Smooth muscle cell (in vitro differentiated cells): ENCODE data around the gene RPS6KA2. TPM values are rescaled to one million over a fixed set of nuclear protein-coding genes. Genes with fewer than 3 reads are reported as not detected.

Experiments used
- DNase-seq: peaks from one replicate; lab custom pipeline; 2025; ENCODE audit not compliant: unreplicated experiment; lab: John Stamatoyannopoulos, UW
- H2AFZ ChIP-seq: fragments of 200-600 bp; sonication (generic); 2 replicates; pipeline ENCODE4 v1.6.0; 2016; ENCODE audit warnings: antibody characterized with exemption, low read depth, mild to moderate bottlenecking
- H3F3A ChIP-seq: fragments of 200-600 bp; sonication (generic); 2 replicates; pipeline ENCODE4 v1.6.0; 2017; ENCODE audit warnings: antibody characterized with exemption, low read depth
- H3K27ac ChIP-seq: fragments of 200-600 bp; sonication (generic); 2 replicates; pipeline ENCODE4 v1.5.1; 2016; ENCODE audit warnings: low read depth, mild to moderate bottlenecking
- H3K27me3 ChIP-seq: fragments of 200-600 bp; sonication (generic); 2 replicates; pipeline ENCODE4 v1.6.1; 2016; ENCODE audit warnings: low read depth, mild to moderate bottlenecking
- H3K36me3 ChIP-seq: fragments of 200-600 bp; sonication (generic); 2 replicates; pipeline ENCODE4 v1.5.1; 2016; ENCODE audit warnings: low read depth
- H3K4me1 ChIP-seq: fragments of 200-600 bp; sonication (generic); 2 replicates; pipeline ENCODE4 v1.5.1; 2016; ENCODE audit warnings: low read depth
- H3K4me2 ChIP-seq: fragments of 200-600 bp; sonication (generic); 2 replicates; pipeline ENCODE4 v1.6.0; 2016; ENCODE audit warnings: mild to moderate bottlenecking
- H3K4me3 ChIP-seq: fragments of 200-600 bp; sonication (generic); 2 replicates; pipeline ENCODE4 v1.5.1; 2016; ENCODE audit warnings: mild to moderate bottlenecking
- H3K79me2 ChIP-seq: fragments of 200-600 bp; sonication (generic); 2 replicates; pipeline ENCODE4 v1.6.0; 2016; ENCODE audit warnings: low read depth, mild to moderate bottlenecking
- H3K9ac ChIP-seq: fragments of 200-600 bp; sonication (generic); 2 replicates; pipeline ENCODE4 v1.6.0; 2016; ENCODE audit warnings: low read depth
- H3K9me3 ChIP-seq: fragments of 200-600 bp; sonication (generic); replicated peaks from 2 replicates; pipeline ENCODE4 v1.5.1; 2016; ENCODE audit warnings: low read depth
- H4K20me1 ChIP-seq: fragments of 200-600 bp; sonication (generic); 2 replicates; pipeline ENCODE4 v1.6.0; 2016; ENCODE audit warnings: low read depth
- CTCF ChIP-seq: fragments of 200-600 bp; sonication (generic); IDR thresholded peaks from 2 replicates; pipeline ENCODE4 v1.5.1; 2017; ENCODE audit warnings: borderline replicate concordance, mild to moderate bottlenecking, antibody characterized with exemption; ENCODE audit not compliant: insufficient read depth, poor library complexity, severe bottlenecking
- WGBS: methylation state at CpG from one replicate; pipeline ENCODE4 v1.1.7; 2016; ENCODE audit warnings: low lambda C conversion rate; 5-methylcytosine and 5-hydroxymethylcytosine counted together
- polyA plus RNA-seq: library from polyadenylated mRNA; unstranded; fragments of >200 nt; fragmentation: Nextera tagmentation; extraction: Ambion mirVana; gene quantifications from 2 replicates; pipeline ENCODE4 v1.2.1, GENCODE V29; 2016
- total RNA-seq: library from RNA; depleted of rRNA; stranded (reverse); fragments of >200 nt; gene quantifications from 2 replicates; pipeline ENCODE4 v1.2.3, GENCODE V29; 2014

The RPS6KA2 gene
- total and polyA plus RNA-seq, 2 experiments from 2014 or later = 7.8 to 10.4 TPM

DNA sequence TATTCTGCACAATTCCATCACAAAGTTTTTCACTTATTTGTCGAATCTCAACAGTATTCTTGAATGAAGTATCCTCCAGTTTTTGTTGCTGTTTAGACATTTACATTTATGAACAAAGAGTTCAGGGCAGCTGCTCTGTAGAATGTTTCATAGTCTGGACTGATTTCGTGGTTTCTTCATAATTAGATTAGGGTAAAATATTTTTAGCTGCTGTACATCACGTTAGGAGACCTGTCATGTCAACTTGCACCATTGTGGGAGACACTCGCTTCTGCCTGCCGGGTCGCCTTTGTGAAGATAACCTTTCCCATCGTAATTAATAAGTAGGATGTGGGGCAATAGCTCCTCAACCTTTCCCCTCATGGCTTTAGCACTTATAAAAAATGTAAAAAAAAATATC lies 27.5 kb upstream of the RPS6KA2 start:
- WGBS = 83% methylated on average over 7 of the region's 7 CpGs

GRCh38 chr6:166653639-166653941 lies 26.5 kb upstream of the RPS6KA2 start:
- Histone ChIP-seq H2AFZ (no peak overlapping the region), H4K20me1 (no peaks in the 10 kb centered on the region), H3K9ac (no peak overlapping the region), H3K36me3 (no peaks in the 10 kb centered on the region), H3K79me2 (no peaks in the 10 kb centered on the region), H3F3A (no peaks in the 10 kb centered on the region), H3K27ac (no peak overlapping the region), H3K4me3 (no peak overlapping the region), H3K9me3 (no peaks in the 10 kb centered on the region), H3K4me2 (no peak overlapping the region), H3K4me1 (peaks cover 18% of the 10 kb centered on the region), H3K27me3 (peaks cover 44% of the 10 kb centered on the region)
- no peak for DNase-seq
- 93% methylated on average over 4 of the region's 4 CpGs for WGBS
- TF ChIP-seq CTCF = no peak

More for the DNA sequence above, 27.5 kb upstream of the RPS6KA2 start:
- H3K27me3 ChIP-seq = peaks cover 44% of the 10 kb centered on the region
- peaks cover 18% of the 10 kb centered on the region for H3K4me1 ChIP-seq
- no peak overlapping the region for H3K4me3 ChIP-seq
- H3K4me2 ChIP-seq = no peak overlapping the region
- H3F3A ChIP-seq = no peaks in the 10 kb centered on the region
- DNase-seq = no peak
- no peak overlapping the region for H2AFZ ChIP-seq
- no peaks in the 10 kb centered on the region for H3K9me3 ChIP-seq
- H3K79me2 ChIP-seq = no peaks in the 10 kb centered on the region
- H4K20me1 ChIP-seq = no peaks in the 10 kb centered on the region
- no peak for TF ChIP-seq CTCF
- no peaks in the 10 kb centered on the region for H3K36me3 ChIP-seq
- H3K27ac ChIP-seq = no peak overlapping the region
- H3K9ac ChIP-seq = no peak overlapping the region

DNA sequence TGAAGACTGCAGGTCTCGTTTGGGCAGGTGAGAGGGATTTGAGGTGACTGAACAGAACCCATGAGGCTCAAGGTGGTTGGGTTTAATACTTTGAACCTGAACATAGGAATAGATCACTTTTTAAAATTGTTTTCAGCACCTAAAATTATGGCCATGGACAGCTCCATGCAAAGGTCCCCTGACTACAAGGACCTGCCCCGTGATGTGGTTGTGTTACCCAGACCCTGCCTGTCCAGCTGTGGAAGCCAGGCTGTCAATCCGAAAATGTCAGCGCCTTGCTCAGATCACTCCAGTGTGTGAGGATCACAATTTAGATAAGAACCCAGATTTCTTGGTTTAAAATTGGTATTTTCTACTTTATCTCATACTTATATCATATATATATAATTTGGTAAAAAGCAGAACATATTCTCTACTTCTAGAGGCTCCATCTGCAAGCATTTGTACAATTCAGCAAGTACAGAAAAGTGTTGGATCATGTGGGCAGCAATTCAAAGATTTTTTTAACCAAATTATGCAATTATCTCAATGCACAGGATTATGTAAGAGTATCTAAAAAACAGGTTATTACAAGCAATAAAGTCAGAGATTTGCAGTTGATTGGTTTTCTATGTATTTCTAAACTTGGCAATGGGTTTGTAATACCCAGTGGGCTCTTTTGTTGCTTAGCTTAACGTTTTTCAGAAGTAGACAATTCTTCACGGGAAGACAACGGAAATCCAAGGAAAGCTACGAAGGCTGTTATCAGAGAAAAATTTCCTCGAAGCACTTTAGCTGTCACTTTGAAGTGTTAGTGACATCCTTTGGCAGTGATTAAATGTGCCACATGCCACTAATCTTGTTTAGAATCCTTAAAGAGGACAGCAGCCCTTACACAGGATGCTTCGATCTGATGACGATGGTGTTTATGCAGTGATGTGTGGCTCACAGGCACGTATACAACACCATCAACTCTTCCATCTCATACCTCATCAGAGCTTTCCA lies 24.1 kb upstream of the RPS6KA2 start:
- DNase-seq = no peak

More for the DNA sequence above, 24.1 kb upstream of the RPS6KA2 start:
- Histone ChIP-seq H3K27ac (no peak overlapping the region), H3K4me1 (peaks cover 7% of the 10 kb centered on the region), H3F3A (no peaks in the 10 kb centered on the region), H3K4me2 (no peak overlapping the region), H3K9ac (no peak overlapping the region), H3K27me3 (peaks cover 28% of the 10 kb centered on the region), H3K4me3 (no peak overlapping the region), H3K9me3 (no peaks in the 10 kb centered on the region), H3K36me3 (no peaks in the 10 kb centered on the region), H4K20me1 (no peaks in the 10 kb centered on the region), H2AFZ (no peak overlapping the region), H3K79me2 (no peaks in the 10 kb centered on the region)
- no peak for TF ChIP-seq CTCF
- 75% methylated on average over 12 of the region's 12 CpGs for WGBS
